ENCODE results near the gene CYP4F3.

DNA sequence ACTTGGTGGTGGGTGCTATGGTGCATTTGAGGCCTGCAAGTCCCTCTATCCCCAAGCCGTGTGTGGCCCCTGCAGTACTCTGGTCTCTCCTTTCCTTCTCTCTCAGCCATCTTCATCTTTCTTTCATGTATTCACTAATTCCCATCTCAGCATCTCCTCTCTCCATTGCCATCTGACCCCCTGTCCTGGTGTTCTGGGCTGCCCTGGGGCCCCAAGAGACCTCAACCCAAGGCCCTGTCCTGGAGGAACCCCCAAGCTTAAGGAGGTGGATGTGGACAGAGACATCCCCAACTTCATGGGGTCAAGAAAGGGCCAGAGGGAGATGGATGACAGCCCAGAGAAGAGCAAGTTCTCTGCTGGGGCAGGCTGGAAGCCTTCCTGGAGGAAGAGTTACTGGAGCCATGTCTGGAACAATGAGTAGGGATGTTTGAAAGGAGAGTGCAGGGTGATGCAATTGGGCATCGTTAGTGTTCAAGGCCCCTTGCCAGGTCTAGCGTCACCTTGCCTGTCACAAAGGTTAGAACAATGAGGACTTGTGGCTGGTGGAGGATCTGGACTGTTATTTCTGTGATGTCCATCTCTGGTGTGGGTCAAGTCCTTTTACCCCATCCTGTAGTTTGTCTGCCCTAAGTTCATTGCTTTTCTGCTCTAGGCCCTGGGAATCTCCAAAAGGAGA is 3.5 kb downstream of the CYP4F3 start:
- TF ChIP-seq, protein P1, sequence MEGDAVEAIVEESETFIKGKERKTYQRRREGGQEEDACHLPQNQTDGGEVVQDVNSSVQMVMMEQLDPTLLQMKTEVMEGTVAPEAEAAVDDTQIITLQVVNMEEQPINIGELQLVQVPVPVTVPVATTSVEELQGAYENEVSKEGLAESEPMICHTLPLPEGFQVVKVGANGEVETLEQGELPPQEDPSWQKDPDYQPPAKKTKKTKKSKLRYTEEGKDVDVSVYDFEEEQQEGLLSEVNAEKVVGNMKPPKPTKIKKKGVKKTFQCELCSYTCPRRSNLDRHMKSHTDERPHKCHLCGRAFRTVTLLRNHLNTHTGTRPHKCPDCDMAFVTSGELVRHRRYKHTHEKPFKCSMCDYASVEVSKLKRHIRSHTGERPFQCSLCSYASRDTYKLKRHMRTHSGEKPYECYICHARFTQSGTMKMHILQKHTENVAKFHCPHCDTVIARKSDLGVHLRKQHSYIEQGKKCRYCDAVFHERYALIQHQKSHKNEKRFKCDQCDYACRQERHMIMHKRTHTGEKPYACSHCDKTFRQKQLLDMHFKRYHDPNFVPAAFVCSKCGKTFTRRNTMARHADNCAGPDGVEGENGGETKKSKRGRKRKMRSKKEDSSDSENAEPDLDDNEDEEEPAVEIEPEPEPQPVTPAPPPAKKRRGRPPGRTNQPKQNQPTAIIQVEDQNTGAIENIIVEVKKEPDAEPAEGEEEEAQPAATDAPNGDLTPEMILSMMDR (IDR thresholded peaks at IDR 0.05), result no peak
- TF ChIP-seq ZFX (IDR thresholded peaks at IDR 0.05; ENCODE audit: borderline replicate concordance), result no peak
